ENCODE measurements around the gene MARCHF9. TPM values are rescaled to one million over a fixed set of nuclear protein-coding genes. Genes with fewer than 3 reads are reported as not detected.
A peak's percentile ranks its signal among the peaks of the same experiment; 100 is the strongest.

MARCHF9 gene
- total RNA-seq, 1 experiment from 2014 or later, result 6.2 TPM

GRCh38 chr12:57727758-57728395 is 27.0 kb upstream of the MARCHF9 start (continued):
- TF ChIP-seq ZNF425 (CRISPR knock-in tag; conservative IDR thresholded peaks at IDR 0.05), result no peak
- TF ChIP-seq GRHL2 (CRISPR knock-in tag; IDR thresholded peaks at IDR 0.05; ENCODE audit: insufficient replicate concordance, severe bottlenecking), result no peak
- no peak for TF ChIP-seq TEAD1 (CRISPR knock-in tag; IDR thresholded peaks at IDR 0.05)
- TF ChIP-seq USF2 (CRISPR knock-in tag; IDR thresholded peaks at IDR 0.05), result no peak
- no peak; the same call in 1 of the 2 replicates for TF ChIP-seq CREB1 (CRISPR knock-in tag; IDR thresholded peaks at IDR 0.05)
- no peak for TF ChIP-seq GABPB1 (CRISPR knock-in tag; IDR thresholded peaks at IDR 0.05)
- TF ChIP-seq CREM (CRISPR knock-in tag; IDR thresholded peaks at IDR 0.05), result peak; percentile 42; the same call in 1 of the 2 replicates
- no peak for TF ChIP-seq IRF1 (CRISPR knock-in tag; IDR thresholded peaks at IDR 0.05)
- TF ChIP-seq RELA (CRISPR knock-in tag; IDR thresholded peaks at IDR 0.05; ENCODE audit: borderline replicate concordance), result no peak
- TF ChIP-seq ERG (CRISPR knock-in tag; IDR thresholded peaks at IDR 0.05), result no peak
- TF ChIP-seq FOXP1 (CRISPR knock-in tag; IDR thresholded peaks at IDR 0.05; ENCODE audit: borderline replicate concordance), result no peak
- no peak for TF ChIP-seq E2F1 (CRISPR knock-in tag; IDR thresholded peaks at IDR 0.05)
- no peak for TF ChIP-seq PRDM15 (CRISPR knock-in tag; IDR thresholded peaks at IDR 0.05)
- no peak for TF ChIP-seq MLX (CRISPR knock-in tag; IDR thresholded peaks at IDR 0.05)
- peak; percentile 88; the same call in 1 of the 2 replicates for TF ChIP-seq STAT6 (CRISPR knock-in tag; conservative IDR thresholded peaks at IDR 0.05; ENCODE audit: low read depth)
- peak; percentile 66; the same call in 1 of the 2 replicates for TF ChIP-seq ETV6 (CRISPR knock-in tag; IDR thresholded peaks at IDR 0.05)
- no peak for TF ChIP-seq RORB (CRISPR knock-in tag; IDR thresholded peaks at IDR 0.05)
- no peak for TF ChIP-seq OVOL2 (CRISPR knock-in tag; IDR thresholded peaks at IDR 0.05; ENCODE audit: borderline replicate concordance)
- TF ChIP-seq ZMAT4 (CRISPR knock-in tag; IDR thresholded peaks at IDR 0.05), result no peak
- TF ChIP-seq ZNF512 (CRISPR knock-in tag; IDR thresholded peaks at IDR 0.05; ENCODE audit: borderline replicate concordance), result no peak
- no peak for TF ChIP-seq GTF2I (CRISPR knock-in tag; conservative IDR thresholded peaks at IDR 0.05)
- peak; percentile 68; the same call in 1 of the 2 replicates for TF ChIP-seq ZBTB21 (CRISPR knock-in tag; IDR thresholded peaks at IDR 0.05; ENCODE audit: borderline replicate concordance)
- TF ChIP-seq FOXK1 (CRISPR knock-in tag; IDR thresholded peaks at IDR 0.05), result peak; percentile 53; the same call in 1 of the 2 replicates
